Colon (tissue), 2 donors: Measurements from ENCODE around the gene KRT36.

Source experiments
- FAIRE-seq: peaks from 2 replicates; lab custom pipeline; 2012; peaks lifted over from hg19 to GRCh38; lab: Jason Lieb, UNC
- donor health status: control.
- donor health status: control.

The KRT36 gene

DNA sequence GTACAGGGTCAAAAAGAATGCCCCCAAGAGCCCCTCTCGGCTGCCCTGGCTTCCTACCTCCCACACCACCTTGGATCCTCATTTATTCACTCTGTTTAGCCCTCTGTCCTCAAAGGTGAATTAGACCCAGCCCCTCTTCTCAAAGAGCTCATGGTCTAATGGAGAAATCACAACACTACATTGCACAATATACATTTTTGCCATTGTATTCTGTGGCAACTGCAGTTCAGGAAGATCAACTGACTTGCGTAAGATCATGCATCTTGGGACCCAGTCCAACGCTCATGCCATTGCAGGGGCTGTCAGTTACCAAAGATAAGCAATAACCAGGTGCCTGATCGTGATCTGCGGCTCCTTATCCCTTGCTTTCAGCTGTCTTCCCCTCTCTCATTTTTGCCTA lies 50.3 kb downstream of the KRT36 start:
- FAIRE-seq: no peak

DNA sequence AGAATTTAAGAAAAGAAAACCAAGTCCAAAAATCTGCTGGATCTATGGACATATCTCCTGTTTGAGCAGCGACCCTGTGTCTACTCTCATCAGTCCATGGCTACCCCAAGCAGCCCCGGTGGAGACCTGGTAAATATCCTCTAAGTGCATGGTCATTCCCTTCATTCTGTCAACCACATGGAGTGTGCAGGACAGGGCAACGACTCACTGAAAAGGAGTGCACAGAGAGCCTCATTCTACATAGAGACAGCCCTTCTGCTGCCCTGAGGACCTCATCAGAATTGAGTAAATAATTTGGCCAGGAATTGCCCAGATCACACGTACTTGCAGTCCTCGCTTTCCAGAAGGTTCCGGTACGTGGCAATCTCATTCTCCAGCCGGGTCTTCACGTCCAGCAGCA lies 51.9 kb downstream of the KRT36 start:
- no peak for FAIRE-seq

DNA sequence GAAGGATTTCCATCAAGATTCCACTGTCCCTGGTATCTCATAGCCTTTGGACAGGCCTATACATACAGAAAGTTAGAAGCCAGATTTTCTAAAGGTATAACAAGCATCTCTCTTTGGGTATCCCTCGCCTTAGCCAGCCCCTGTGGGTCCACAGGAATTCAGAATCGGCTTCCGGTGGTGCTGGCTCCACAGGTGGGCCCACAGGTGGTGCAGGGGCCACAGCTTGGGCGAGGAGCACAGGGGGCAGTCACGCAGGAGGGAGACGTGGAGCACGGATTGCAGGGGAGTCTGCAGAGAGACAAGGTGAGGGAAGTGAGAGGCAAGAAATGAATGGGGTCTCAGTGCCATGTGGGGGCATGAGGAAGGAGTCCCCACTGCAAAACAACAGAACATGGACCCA lies 52.5 kb downstream of the KRT36 start:
- FAIRE-seq: no peak
